HCT116 (cell line): ENCODE results near the gene BICRA. TPM values are rescaled to one million over a fixed set of nuclear protein-coding genes. Genes with fewer than 3 reads are reported as not detected.
A peak's percentile ranks its signal among the peaks of the same experiment; 100 is the strongest.

Source experiments
- ATAC-seq: fragments of 200-7000 bp; cut with Tn5 transposase; 2 replicates; pipeline ENCODE4 v1.9.1; 2020; ENCODE audit warnings: mild to moderate bottlenecking, moderate library complexity
- BruUV-seq: library from RNA; stranded (reverse); fragments of 400-500 nt; replicated peaks from 2 replicates; lab custom pipeline; 2021; lab: Mats Ljungman, UMichigan
- CTCF ChIA-PET: fragments of 300-600 bp; sonication (Branson Sonifier 250); formaldehyde crosslinking; loops from one replicate; lab custom pipeline; 2021; ENCODE audit warnings: antibody characterized with exemption; lab: Charles Lee
- POLR2A ChIA-PET: fragments of 300-600, 350-600 bp; sonication (Branson Sonifier 250); formaldehyde crosslinking; loops from one replicate; lab custom pipeline; 2021; ENCODE audit warnings: antibody characterized with exemption; lab: Charles Lee
- RAD21 ChIA-PET, 2 experiments: fragments of 300-600 bp; sonication (Branson Sonifier 250); formaldehyde crosslinking; loops; one replicate each; lab custom pipeline; 2023; ENCODE audit warnings: low total read pairs in 2 of 2; ENCODE audit not compliant: uncharacterized antibody in 2 of 2, unreplicated experiment in 2 of 2, low non-redundant PET in 1 of 2; lab: Charles Lee
- DNase-seq: peaks from one replicate; pipeline ENCODE4 v3.0.0-alpha.2; 2010; ENCODE audit warnings: low read depth, low spot score
- H2AFZ ChIP-seq: fragments of 200-600 bp; shearing (Covaris generic), sonication (generic); 2 replicates; pipeline ENCODE4 v1.6.1; 2017; ENCODE audit warnings: low read depth, mixed run types, mixed read lengths, antibody characterized with exemption, low read length; ENCODE audit not compliant: poor library complexity, severe bottlenecking
- H3K27ac ChIP-seq: 2 replicates; pipeline ENCODE4 v1.5.1; 2012; ENCODE audit warnings: low read depth, low read length
- H3K27me3 ChIP-seq: fragments of 200-600 bp; sonication (generic); 2 replicates; pipeline ENCODE4 v1.6.1; 2016; ENCODE audit warnings: mixed run types, low read length, mixed read lengths; ENCODE audit not compliant: insufficient read depth
- H3K36me3 ChIP-seq, 2 experiments: fragments of 200-500 bp in 1 of 2; fragments of 200-600 bp in 1 of 2; sonication (Bioruptor generic) in 1 of 2; sonication (generic) in 1 of 2; 2 replicates each; pipeline versions ENCODE4 v1.5.1 to v1.6.1; 2014 to 2016; ENCODE audit warnings: low read length in 2 of 2, inconsistent platforms in 1 of 2, mixed read lengths in 1 of 2, mixed run types in 1 of 2; ENCODE audit not compliant: insufficient read depth in 2 of 2, control insufficient read depth in 1 of 2
- H3K4me1 ChIP-seq, 2 experiments: fragments of 200-600 bp in 1 of 2; sonication (generic) in 1 of 2; 2 replicates each; pipeline versions ENCODE4 v1.5.1 to v1.6.1; 2012 to 2017; ENCODE audit warnings: low read length in 2 of 2, inconsistent platforms in 1 of 2, mild to moderate bottlenecking in 1 of 2, mixed read lengths in 1 of 2, mixed run types in 1 of 2, moderate library complexity in 1 of 2; ENCODE audit not compliant: insufficient read depth in 2 of 2, control insufficient read depth in 1 of 2
- H3K4me2 ChIP-seq: fragments of 200-600 bp; sonication (generic); 2 replicates; pipeline ENCODE4 v1.6.1; 2017; ENCODE audit warnings: mixed run types, low read length, mixed read lengths
- H3K4me3 ChIP-seq, 2 experiments: fragments of 200-600 bp in 1 of 2; sonication (generic) in 1 of 2; replicated peaks in 1 of 2; 2 replicates each; pipeline ENCODE4 v1.5.1; 2011 to 2016; ENCODE audit warnings: low read length in 2 of 2, control low read depth in 1 of 2, low read depth in 1 of 2, mild to moderate bottlenecking in 1 of 2, mixed read lengths in 1 of 2, mixed run types in 1 of 2
- H3K79me2 ChIP-seq: fragments of 200-600 bp; sonication (generic); 2 replicates; pipeline ENCODE4 v1.6.1; 2017; ENCODE audit warnings: mild to moderate bottlenecking, mixed run types, low read length, moderate library complexity, mixed read lengths; ENCODE audit not compliant: insufficient read depth
- H3K9ac ChIP-seq: fragments of 200-600 bp; sonication (generic); 2 replicates; pipeline ENCODE4 v1.6.1; 2016; ENCODE audit warnings: low read length, mixed read lengths
- H3K9me2 ChIP-seq: fragments of 200-600 bp; sonication (generic), shearing (Covaris generic); 2 replicates; pipeline ENCODE4 v1.6.1; 2017; ENCODE audit warnings: mixed run types, mild to moderate bottlenecking, moderate library complexity; ENCODE audit not compliant: insufficient read depth
- H3K9me3 ChIP-seq, 2 experiments: fragments of 200-500 bp in 1 of 2; fragments of 200-600 bp in 1 of 2; sonication (Bioruptor generic) in 1 of 2; sonication (generic) in 1 of 2; 2 replicates each; pipeline ENCODE4 v1.6.1; 2014 to 2017; ENCODE audit warnings: low read length in 2 of 2, mixed read lengths in 2 of 2, inconsistent platforms in 1 of 2, low read depth in 1 of 2, mild to moderate bottlenecking in 1 of 2, mixed run types in 1 of 2, moderate library complexity in 1 of 2; ENCODE audit not compliant: control insufficient read depth in 1 of 2, insufficient read depth in 1 of 2
- H4K20me1 ChIP-seq: fragments of 200-600 bp; sonication (generic), shearing (Covaris generic); 2 replicates; pipeline ENCODE4 v1.6.1; 2017; ENCODE audit warnings: mixed run types, mild to moderate bottlenecking, moderate library complexity; ENCODE audit not compliant: insufficient read depth
- CBX3 ChIP-seq: IDR thresholded peaks from 2 replicates; pipeline ENCODE4 v1.6.1; 2012; ENCODE audit warnings: low read depth
- EGR1 ChIP-seq: IDR thresholded peaks from 2 replicates; pipeline ENCODE4 v1.6.1; 2012; ENCODE audit warnings: low read depth
- EZH2 ChIP-seq: fragments of 200-600 bp; sonication (generic); IDR thresholded peaks from 2 replicates; pipeline ENCODE4 v1.6.1; 2017; ENCODE audit warnings: antibody characterized with exemption, mixed run types
- EZH2phosphoT487 ChIP-seq: fragments of 200-600 bp; IDR thresholded peaks from 2 replicates; pipeline ENCODE4 v1.6.1; 2018; ENCODE audit warnings: antibody characterized with exemption, borderline replicate concordance
- POLR2A ChIP-seq: IDR thresholded peaks from 2 replicates; pipeline ENCODE4 v1.7.0; 2011; ENCODE audit warnings: borderline replicate concordance; ENCODE audit not compliant: insufficient read depth, insufficient read length; ENCODE audit errors: extremely low read depth
- POLR2AphosphoS5 ChIP-seq: IDR thresholded peaks from 2 replicates; pipeline ENCODE4 v1.6.1; 2011; ENCODE audit warnings: mild to moderate bottlenecking, low read depth, low read length, moderate library complexity
- RAD21 ChIP-seq: IDR thresholded peaks from 2 replicates; pipeline ENCODE4 v1.6.1; 2012; ENCODE audit warnings: low read depth, mild to moderate bottlenecking
- SP1 ChIP-seq: IDR thresholded peaks from 2 replicates; pipeline ENCODE4 v1.6.1; 2012; ENCODE audit warnings: low read depth
- TCF7L2 ChIP-seq: IDR thresholded peaks from 2 replicates; pipeline ENCODE4 v1.7.0; 2011; ENCODE audit warnings: borderline replicate concordance, inconsistent platforms; ENCODE audit not compliant: insufficient read depth, insufficient read length; ENCODE audit errors: extremely low read depth
- ZFX ChIP-seq: fragments of 450-650 bp; IDR thresholded peaks from 2 replicates; pipeline ENCODE4 v1.6.1; 2017
- intact Hi-C: fragments of 100-400 bp; cut with micrococcal nuclease; formaldehyde crosslinking; loops from 2 replicates; pipeline ENCODE4 v1.10.0; 2022
- total RNA-seq: library from RNA; stranded (reverse); gene quantifications from one replicate; pipeline ENCODE4 v1.2.1, GENCODE V29; 2021; ENCODE audit not compliant: unreplicated experiment
- TF ChIP-seq, protein P1 (sequence below): IDR thresholded peaks from 2 replicates; pipeline ENCODE4 v1.6.1; 2012
- TF ChIP-seq, protein P2 (sequence below), 3 experiments: fragments of 200-600 bp in 1 of 3; sonication (generic) in 1 of 3; IDR thresholded peaks in 2 of 3; conservative IDR thresholded peaks in 1 of 3; 2 replicates each; pipeline ENCODE4 v1.5.1; 2012 to 2017; ENCODE audit warnings: low read depth in 2 of 3, low read length in 2 of 3, antibody characterized with exemption in 1 of 3, borderline replicate concordance in 1 of 3, control low read depth in 1 of 3, mild to moderate bottlenecking in 1 of 3, mixed read lengths in 1 of 3, mixed run types in 1 of 3, moderate library complexity in 1 of 3; ENCODE audit not compliant: insufficient read depth in 1 of 3
- TF ChIP-seq, protein P3 (sequence below): IDR thresholded peaks from 2 replicates; pipeline ENCODE4 v1.6.1; 2012

The BICRA gene
- total RNA-seq, 1 experiment from 2014 or later = 11.3 TPM

DNA sequence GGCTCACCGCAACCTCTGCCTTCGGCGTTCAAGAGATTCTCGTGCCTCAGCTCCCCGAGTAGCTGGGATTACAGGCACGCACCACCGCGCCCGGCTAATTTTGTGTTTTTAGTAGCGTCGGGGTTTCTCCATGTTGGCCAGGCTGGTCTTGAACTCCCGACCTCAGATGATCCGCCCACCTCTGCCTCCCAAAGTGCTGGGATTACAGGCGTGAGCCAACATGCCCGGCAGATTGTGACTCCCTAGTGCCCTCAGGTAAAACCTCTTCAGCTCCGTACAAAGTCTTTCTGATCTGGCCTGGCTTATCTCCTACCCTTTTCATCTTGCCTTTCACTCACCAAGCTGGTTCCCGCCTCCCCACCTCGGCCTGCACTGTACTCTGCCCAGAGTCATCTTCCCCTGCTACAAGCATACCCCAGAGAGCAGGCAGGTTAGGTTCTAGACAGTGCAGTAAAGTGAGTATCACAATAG, 15.0 kb downstream of the BICRA start:
- Histone ChIP-seq H3K4me2 (peak overlapping the region; percentile 40), H3K36me3 (no peaks in the 10 kb centered on the region), H3K9me2 (no peaks in the 10 kb centered on the region), H3K27ac (peak overlapping the region; percentile 46), H3K9me3 (no peaks in the 10 kb centered on the region), H3K79me2 (peaks cover 69% of the 10 kb centered on the region), H2AFZ (no peak overlapping the region), H3K27me3 (no peaks in the 10 kb centered on the region), H3K4me1 (peaks cover 18 to 23% of the 10 kb centered on the region in 2 experiments), H4K20me1 (no peaks in the 10 kb centered on the region), H3K4me3 (no peak overlapping the region), H3K9ac (no peak overlapping the region)
- ChIA-PET POLR2A (interaction anchor here (0.6 kb wide), 1 partner anchor 10 kb away, joined by 3 read pairs; no protein-coding TSS in a partner anchor), RAD21 (interaction anchor here in 1 of 2 experiments (0.7 kb wide), 1 partner anchor 16 kb away, joined by 4 read pairs; no protein-coding TSS in a partner anchor), CTCF (interaction anchor here (1.2 kb wide), 1 partner anchor 188 kb away, joined by 3 read pairs; no protein-coding TSS in a partner anchor)
- DNase-seq (no peak), ATAC-seq (peak; percentile 80)
- BruUV-seq = no TSS peak
- TF ChIP-seq, protein P1, sequence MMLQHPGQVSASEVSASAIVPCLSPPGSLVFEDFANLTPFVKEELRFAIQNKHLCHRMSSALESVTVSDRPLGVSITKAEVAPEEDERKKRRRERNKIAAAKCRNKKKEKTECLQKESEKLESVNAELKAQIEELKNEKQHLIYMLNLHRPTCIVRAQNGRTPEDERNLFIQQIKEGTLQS = no peak
- peak; percentile 70 for TF ChIP-seq EGR1
- intact Hi-C loops = no loop called here

DNA sequence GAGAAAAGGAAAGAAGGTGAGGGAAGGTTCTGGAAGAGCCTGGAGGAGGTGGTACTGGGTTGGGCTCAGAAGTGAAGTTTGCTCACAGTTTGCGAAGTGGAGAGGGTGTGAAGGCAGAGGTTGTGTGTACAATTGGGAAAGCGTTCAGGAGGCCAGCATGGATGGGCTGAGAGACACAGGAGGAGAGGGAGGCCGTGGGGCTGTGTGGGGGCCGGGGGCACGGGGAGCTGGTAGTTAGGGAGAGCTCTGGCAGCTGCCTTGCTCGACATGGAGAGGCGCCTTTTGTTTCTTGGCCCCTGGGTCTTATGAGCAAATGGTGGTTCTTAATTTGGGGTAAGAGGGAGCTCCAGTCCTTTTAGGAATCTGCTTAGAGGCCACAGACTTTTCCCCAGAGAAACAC, 16.7 kb downstream of the BICRA start:
- Histone ChIP-seq H3K4me1 (peaks cover 18 to 24% of the 10 kb centered on the region in 2 experiments), H3K4me2 (no peak overlapping the region), H2AFZ (no peak overlapping the region), H3K36me3 (no peaks in the 10 kb centered on the region), H4K20me1 (no peaks in the 10 kb centered on the region), H3K27ac (no peak overlapping the region), H3K79me2 (peaks cover 62% of the 10 kb centered on the region), H3K27me3 (no peaks in the 10 kb centered on the region), H3K9ac (no peak overlapping the region), H3K9me2 (no peaks in the 10 kb centered on the region), H3K4me3 (no peak overlapping the region), H3K9me3 (no peaks in the 10 kb centered on the region)
- ATAC-seq = no peak
- ChIA-PET POLR2A (no interaction called here), RAD21 (interaction anchor here in 1 of 2 experiments (0.6 kb wide), 1 partner anchor 69 kb away, joined by 4 read pairs; no protein-coding TSS in a partner anchor), CTCF (no interaction called here)
- intact Hi-C loops = no loop called here
- no TSS peak for BruUV-seq
- no peak for TF ChIP-seq ZFX
- TF ChIP-seq CBX3 = no peak
- TF ChIP-seq, protein P2, sequence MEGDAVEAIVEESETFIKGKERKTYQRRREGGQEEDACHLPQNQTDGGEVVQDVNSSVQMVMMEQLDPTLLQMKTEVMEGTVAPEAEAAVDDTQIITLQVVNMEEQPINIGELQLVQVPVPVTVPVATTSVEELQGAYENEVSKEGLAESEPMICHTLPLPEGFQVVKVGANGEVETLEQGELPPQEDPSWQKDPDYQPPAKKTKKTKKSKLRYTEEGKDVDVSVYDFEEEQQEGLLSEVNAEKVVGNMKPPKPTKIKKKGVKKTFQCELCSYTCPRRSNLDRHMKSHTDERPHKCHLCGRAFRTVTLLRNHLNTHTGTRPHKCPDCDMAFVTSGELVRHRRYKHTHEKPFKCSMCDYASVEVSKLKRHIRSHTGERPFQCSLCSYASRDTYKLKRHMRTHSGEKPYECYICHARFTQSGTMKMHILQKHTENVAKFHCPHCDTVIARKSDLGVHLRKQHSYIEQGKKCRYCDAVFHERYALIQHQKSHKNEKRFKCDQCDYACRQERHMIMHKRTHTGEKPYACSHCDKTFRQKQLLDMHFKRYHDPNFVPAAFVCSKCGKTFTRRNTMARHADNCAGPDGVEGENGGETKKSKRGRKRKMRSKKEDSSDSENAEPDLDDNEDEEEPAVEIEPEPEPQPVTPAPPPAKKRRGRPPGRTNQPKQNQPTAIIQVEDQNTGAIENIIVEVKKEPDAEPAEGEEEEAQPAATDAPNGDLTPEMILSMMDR (IDR thresholded peaks at IDR 0.05 in 2 of 3, conservative IDR thresholded peaks at IDR 0.05 in 1 of 3; ENCODE audit: borderline replicate concordance in 1 of 3, insufficient read depth in 1 of 3, low read depth in 2 of 3, low read length in 2 of 3) = no peak
- no peak for TF ChIP-seq SP1
- no peak for TF ChIP-seq TCF7L2
- TF ChIP-seq, protein P1 = no peak
- TF ChIP-seq, protein P3, sequence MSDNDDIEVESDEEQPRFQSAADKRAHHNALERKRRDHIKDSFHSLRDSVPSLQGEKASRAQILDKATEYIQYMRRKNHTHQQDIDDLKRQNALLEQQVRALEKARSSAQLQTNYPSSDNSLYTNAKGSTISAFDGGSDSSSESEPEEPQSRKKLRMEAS = no peak
- no peak for TF ChIP-seq RAD21
- TF ChIP-seq EZH2phosphoT487 = no peak
- TF ChIP-seq EGR1 = no peak
- TF ChIP-seq POLR2AphosphoS5 = no peak
- TF ChIP-seq POLR2A = no peak
- no peak for TF ChIP-seq EZH2
- DNase-seq = no peak
